Transverse colon (tissue), 4 donors: ENCODE measurements around the gene VARS1.

Experiments used
- CTCF ChIP-seq, 5 experiments: fragments of 200-600 bp in 3 of 5; fragments of 450-650 bp in 2 of 5; sonication (generic) in 3 of 5; IDR thresholded peaks; 1 replicate in 2 of 5; 2 replicates in 3 of 5; pipeline ENCODE4 v1.5.1; 2016 to 2017; ENCODE audit warnings: antibody characterized with exemption in 5 of 5, inconsistent platforms in 3 of 5, mild to moderate bottlenecking in 2 of 5, moderate library complexity in 1 of 5
- EP300 ChIP-seq: sonication (generic); formaldehyde crosslinking; IDR thresholded peaks from one replicate; pipeline ENCODE4 v1.6.1; 2017; ENCODE audit warnings: antibody characterized with exemption, low read depth
- POLR2A ChIP-seq: fragments of 450-650 bp; IDR thresholded peaks from one replicate; pipeline ENCODE4 v1.6.1; 2016; ENCODE audit warnings: antibody characterized with exemption, mild to moderate bottlenecking, moderate library complexity
- POLR2AphosphoS5 ChIP-seq, 3 donors: sonication (generic); formaldehyde crosslinking; IDR thresholded peaks; one replicate each; pipeline ENCODE4 v1.6.1; 2016; ENCODE audit warnings: antibody characterized with exemption in 3 of 3

DNA sequence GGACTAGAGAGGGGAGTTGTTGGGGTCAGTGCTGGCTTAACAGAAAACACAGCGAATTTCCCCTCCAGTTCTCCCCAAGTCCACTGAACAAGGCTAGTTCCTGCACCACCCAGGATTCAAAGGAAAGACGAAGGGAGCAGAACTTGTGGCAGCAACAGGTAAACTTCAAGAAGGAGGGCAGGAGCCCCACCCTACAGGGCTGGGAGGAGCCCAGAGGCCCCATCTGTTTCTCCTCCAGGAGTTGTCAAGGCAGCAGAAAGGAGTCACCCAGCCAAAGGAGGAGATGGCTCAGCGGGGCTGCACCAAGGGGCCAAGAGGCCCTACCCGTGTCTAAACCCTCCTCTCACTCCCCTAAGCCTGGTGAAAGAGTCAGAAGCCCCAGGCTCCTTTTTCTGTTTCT is 31.4 kb downstream of the VARS1 start:
- TF ChIP-seq POLR2A = no peak
- TF ChIP-seq CTCF (IDR thresholded peaks at IDR 0.05) = no peak
- TF ChIP-seq POLR2AphosphoS5 (IDR thresholded peaks at IDR 0.05) = no peak
- no peak for TF ChIP-seq EP300
